ENCODE data around the gene FUOM.

DNA sequence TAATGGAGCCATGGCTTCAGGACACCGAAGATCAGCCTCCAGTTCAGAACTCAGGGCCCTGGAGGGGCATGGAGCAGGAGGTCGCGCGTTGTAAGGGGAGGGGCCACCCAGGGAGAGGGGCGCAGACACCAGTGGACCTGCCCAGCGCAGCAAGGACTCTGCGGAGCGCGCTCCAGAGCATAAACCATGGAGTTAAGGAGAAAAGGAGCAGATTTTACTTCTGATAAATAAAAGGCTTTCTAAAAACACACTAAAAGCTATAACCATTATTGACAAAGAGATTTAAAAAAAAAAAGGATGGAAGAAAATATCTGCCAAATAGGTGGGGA, 31.6 kb downstream of the FUOM start:
- TF ChIP-seq POLR2AphosphoS5 (IDR thresholded peaks at IDR 0.05; ENCODE audit: low read depth) (no peak), JUNB (IDR thresholded peaks at IDR 0.05; ENCODE audit: unreplicated experiment) (no peak), EZH2 (IDR thresholded peaks at IDR 0.05; ENCODE audit: low read depth, unreplicated experiment) (peak; percentile 37), CREB1 (CRISPR knock-in tag; IDR thresholded peaks at IDR 0.05; ENCODE audit: low read depth) (no peak), STAT1 (IDR thresholded peaks at IDR 0.05; ENCODE audit: unreplicated experiment) (no peak), ZNF331 (CRISPR knock-in tag; IDR thresholded peaks at IDR 0.05; ENCODE audit: low read depth) (no peak), NANOG (IDR thresholded peaks at IDR 0.05; ENCODE audit: borderline replicate concordance) (no peak)
- TF ChIP-seq, protein P1, sequence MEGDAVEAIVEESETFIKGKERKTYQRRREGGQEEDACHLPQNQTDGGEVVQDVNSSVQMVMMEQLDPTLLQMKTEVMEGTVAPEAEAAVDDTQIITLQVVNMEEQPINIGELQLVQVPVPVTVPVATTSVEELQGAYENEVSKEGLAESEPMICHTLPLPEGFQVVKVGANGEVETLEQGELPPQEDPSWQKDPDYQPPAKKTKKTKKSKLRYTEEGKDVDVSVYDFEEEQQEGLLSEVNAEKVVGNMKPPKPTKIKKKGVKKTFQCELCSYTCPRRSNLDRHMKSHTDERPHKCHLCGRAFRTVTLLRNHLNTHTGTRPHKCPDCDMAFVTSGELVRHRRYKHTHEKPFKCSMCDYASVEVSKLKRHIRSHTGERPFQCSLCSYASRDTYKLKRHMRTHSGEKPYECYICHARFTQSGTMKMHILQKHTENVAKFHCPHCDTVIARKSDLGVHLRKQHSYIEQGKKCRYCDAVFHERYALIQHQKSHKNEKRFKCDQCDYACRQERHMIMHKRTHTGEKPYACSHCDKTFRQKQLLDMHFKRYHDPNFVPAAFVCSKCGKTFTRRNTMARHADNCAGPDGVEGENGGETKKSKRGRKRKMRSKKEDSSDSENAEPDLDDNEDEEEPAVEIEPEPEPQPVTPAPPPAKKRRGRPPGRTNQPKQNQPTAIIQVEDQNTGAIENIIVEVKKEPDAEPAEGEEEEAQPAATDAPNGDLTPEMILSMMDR (conservative IDR thresholded peaks at IDR 0.05; ENCODE audit: low read depth in 2 of 2), result no peak
- TF ChIP-seq, protein P2, sequence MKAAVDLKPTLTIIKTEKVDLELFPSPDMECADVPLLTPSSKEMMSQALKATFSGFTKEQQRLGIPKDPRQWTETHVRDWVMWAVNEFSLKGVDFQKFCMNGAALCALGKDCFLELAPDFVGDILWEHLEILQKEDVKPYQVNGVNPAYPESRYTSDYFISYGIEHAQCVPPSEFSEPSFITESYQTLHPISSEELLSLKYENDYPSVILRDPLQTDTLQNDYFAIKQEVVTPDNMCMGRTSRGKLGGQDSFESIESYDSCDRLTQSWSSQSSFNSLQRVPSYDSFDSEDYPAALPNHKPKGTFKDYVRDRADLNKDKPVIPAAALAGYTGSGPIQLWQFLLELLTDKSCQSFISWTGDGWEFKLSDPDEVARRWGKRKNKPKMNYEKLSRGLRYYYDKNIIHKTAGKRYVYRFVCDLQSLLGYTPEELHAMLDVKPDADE (IDR thresholded peaks at IDR 0.05), result no peak
- TF ChIP-seq, protein P3, sequence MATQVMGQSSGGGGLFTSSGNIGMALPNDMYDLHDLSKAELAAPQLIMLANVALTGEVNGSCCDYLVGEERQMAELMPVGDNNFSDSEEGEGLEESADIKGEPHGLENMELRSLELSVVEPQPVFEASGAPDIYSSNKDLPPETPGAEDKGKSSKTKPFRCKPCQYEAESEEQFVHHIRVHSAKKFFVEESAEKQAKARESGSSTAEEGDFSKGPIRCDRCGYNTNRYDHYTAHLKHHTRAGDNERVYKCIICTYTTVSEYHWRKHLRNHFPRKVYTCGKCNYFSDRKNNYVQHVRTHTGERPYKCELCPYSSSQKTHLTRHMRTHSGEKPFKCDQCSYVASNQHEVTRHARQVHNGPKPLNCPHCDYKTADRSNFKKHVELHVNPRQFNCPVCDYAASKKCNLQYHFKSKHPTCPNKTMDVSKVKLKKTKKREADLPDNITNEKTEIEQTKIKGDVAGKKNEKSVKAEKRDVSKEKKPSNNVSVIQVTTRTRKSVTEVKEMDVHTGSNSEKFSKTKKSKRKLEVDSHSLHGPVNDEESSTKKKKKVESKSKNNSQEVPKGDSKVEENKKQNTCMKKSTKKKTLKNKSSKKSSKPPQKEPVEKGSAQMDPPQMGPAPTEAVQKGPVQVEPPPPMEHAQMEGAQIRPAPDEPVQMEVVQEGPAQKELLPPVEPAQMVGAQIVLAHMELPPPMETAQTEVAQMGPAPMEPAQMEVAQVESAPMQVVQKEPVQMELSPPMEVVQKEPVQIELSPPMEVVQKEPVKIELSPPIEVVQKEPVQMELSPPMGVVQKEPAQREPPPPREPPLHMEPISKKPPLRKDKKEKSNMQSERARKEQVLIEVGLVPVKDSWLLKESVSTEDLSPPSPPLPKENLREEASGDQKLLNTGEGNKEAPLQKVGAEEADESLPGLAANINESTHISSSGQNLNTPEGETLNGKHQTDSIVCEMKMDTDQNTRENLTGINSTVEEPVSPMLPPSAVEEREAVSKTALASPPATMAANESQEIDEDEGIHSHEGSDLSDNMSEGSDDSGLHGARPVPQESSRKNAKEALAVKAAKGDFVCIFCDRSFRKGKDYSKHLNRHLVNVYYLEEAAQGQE (IDR thresholded peaks at IDR 0.05; ENCODE audit: unreplicated experiment), result no peak

All from GM23338 (cell line).